C4-2B (cell line): ENCODE results near the gene ACYP1.

Experiments
- CTCF ChIP-seq: fragments of 450-650 bp; conservative IDR thresholded peaks from 2 replicates; pipeline ENCODE4 v1.5.1; 2017; ENCODE audit warnings: mild to moderate bottlenecking
- ZFX ChIP-seq: fragments of 450-650 bp; IDR thresholded peaks from 2 replicates; pipeline ENCODE4 v1.6.1; 2017

DNA sequence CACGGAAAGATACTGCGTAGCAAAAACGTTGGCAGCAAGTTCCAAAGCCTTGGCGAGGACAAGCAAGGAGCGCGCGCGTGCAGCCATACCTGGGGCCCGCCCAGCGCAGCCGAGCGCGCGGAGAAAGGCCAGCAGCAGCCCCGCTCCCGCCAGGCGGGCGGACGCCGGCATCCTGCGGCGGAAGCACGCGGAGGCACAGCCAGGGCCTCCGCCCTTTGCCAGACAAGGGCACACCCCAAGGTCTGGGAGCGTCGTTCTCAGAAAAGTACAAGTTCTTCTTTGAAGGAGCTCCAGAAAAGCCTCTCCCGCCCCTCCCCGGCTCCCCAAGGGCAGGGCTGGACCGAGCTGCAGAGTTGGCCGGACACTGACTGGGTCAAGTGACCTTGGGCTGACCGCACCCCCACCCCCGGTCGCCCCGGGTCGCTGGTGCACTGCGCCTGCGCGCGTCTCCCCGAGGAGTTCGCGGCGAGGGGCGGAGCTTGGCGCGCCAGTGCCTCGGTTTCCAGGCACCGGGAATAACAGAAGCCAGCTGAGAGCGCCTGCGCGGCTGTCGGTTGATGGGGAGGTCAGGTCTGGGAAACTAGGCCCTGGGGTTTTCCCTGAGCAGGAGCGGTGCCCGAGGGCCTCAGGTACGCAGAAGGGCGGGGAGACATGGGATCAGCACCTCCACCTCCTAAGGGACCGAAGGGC lies 5.4 kb upstream of the ACYP1 start, which contains the start of gene ZC2HC1C:
- TF ChIP-seq CTCF (no peak), ZFX (peak; percentile 79)
